ENCODE data around the gene MLX. TPM values are rescaled to one million over a fixed set of nuclear protein-coding genes. Genes with fewer than 3 reads are reported as not detected.

MLX gene
- total RNA-seq, 1 experiment from 2014 or later = 45.3 TPM

DNA sequence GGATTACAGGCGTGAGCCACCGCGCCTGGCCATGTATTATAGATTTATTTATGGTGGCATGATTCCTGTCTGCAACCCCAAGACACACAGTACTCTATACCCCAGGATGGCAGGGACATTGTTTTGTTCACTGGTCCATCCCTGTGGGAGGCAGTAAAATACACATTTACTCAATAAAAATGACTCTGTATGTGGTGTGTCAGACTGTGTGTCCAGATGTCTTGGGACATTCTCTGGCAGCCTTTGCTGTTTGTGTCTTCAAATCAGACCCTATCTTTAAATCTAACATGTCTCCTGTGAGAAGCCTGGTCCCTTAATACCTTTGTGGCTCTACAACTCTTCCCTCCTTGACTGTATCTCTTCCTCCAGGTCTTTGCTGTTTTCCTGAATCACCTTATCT is 6.7 kb upstream of the MLX start:
- H3K27ac ChIP-seq (ENCODE audit: insufficient read length, low read depth, low read length) = no peak overlapping the region
- no peak overlapping the region for H3K56ac ChIP-seq (ENCODE audit: insufficient read length, low read depth, low read length)
- H3K23me2 ChIP-seq (ENCODE audit: insufficient read length, low read depth, low read length, poor library complexity, severe bottlenecking) = peaks cover 11% of the 10 kb centered on the region
- Mint-ChIP-seq H3K4me1 (peaks cover 16 to 29% of the 10 kb centered on the region in 2 experiments), H3K9me3 (no peaks in the 10 kb centered on the region), H3K4me3 (no peak overlapping the region), H3K27me3 (ENCODE audit: low read depth) (no peaks in the 10 kb centered on the region), H3K36me3 (ENCODE audit: insufficient read depth in 1 of 3, low read depth in 3 of 3) (peaks cover 3 to 17% (median 16%) of the 10 kb centered on the region in 3 experiments; a peak in 5 of 7 replicates), H3K27ac (peak overlapping the region in 1 of 3 experiments; percentile 15; a peak in 1 of 7 replicates)
- no peak overlapping the region for H2BK5ac ChIP-seq (ENCODE audit: insufficient read length, low read length)
- DNase-seq = no peak
- H2BK120ac ChIP-seq (ENCODE audit: low read depth, low read length, poor library complexity, severe bottlenecking) = no peak overlapping the region
- H4K91ac ChIP-seq (ENCODE audit: insufficient read length, low read depth, low read length) = no peak overlapping the region
- H4K8ac ChIP-seq (replicated peaks; ENCODE audit: insufficient read length, low read depth, low read length) = no peak overlapping the region
- H2AFZ ChIP-seq (ENCODE audit: low read length) = no peak overlapping the region
- no peaks in the 10 kb centered on the region for H3K9me3 ChIP-seq (ENCODE audit: control insufficient read depth, low read depth, low read length)
- peaks cover 4% of the 10 kb centered on the region for H3K79me1 ChIP-seq (ENCODE audit: insufficient read depth, low read depth, low read length, poor library complexity, severe bottlenecking)
- no peaks in the 10 kb centered on the region for H3K4me1 ChIP-seq (ENCODE audit: insufficient read depth, low read length)
- H2BK20ac ChIP-seq (ENCODE audit: low read depth, low read length, poor library complexity, severe bottlenecking) = no peak overlapping the region
- no peak overlapping the region for H2BK15ac ChIP-seq (ENCODE audit: low read depth, low read length)
- no CpG with 5 or more reads among the region's 3 CpGs for WGBS (ENCODE audit: extremely low coverage, insufficient read length, low lambda C conversion rate)
- peaks cover 4% of the 10 kb centered on the region; the same call in 1 of the 2 replicates for H3K79me2 ChIP-seq (ENCODE audit: insufficient read depth, low read length)
- H3K4ac ChIP-seq (ENCODE audit: low read depth, low read length) = no peak overlapping the region
- no peaks in the 10 kb centered on the region for H3K27me3 ChIP-seq (ENCODE audit: insufficient read depth, low read length)
- no peak overlapping the region for H2AK5ac ChIP-seq (ENCODE audit: insufficient read length, low read length)
- H4K20me1 ChIP-seq (ENCODE audit: control insufficient read depth, insufficient read depth, insufficient read length) = no peaks in the 10 kb centered on the region
- H3T11ph ChIP-seq (ENCODE audit: low read length) = no peak overlapping the region
- H3K9ac ChIP-seq (ENCODE audit: extremely low read depth, insufficient read length, low read length) = no peak overlapping the region
- no peak overlapping the region for H4K5ac ChIP-seq (ENCODE audit: insufficient read length, low read depth, low read length)
- TF ChIP-seq, protein P1, sequence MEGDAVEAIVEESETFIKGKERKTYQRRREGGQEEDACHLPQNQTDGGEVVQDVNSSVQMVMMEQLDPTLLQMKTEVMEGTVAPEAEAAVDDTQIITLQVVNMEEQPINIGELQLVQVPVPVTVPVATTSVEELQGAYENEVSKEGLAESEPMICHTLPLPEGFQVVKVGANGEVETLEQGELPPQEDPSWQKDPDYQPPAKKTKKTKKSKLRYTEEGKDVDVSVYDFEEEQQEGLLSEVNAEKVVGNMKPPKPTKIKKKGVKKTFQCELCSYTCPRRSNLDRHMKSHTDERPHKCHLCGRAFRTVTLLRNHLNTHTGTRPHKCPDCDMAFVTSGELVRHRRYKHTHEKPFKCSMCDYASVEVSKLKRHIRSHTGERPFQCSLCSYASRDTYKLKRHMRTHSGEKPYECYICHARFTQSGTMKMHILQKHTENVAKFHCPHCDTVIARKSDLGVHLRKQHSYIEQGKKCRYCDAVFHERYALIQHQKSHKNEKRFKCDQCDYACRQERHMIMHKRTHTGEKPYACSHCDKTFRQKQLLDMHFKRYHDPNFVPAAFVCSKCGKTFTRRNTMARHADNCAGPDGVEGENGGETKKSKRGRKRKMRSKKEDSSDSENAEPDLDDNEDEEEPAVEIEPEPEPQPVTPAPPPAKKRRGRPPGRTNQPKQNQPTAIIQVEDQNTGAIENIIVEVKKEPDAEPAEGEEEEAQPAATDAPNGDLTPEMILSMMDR (conservative IDR thresholded peaks at IDR 0.05) = no peak
- H3K18ac ChIP-seq (ENCODE audit: insufficient read length, low read depth, low read length) = no peak overlapping the region
- H3K23ac ChIP-seq (ENCODE audit: insufficient read length, low read depth, low read length) = no peak overlapping the region
- no peak overlapping the region for H3K4me2 ChIP-seq (ENCODE audit: insufficient read depth, insufficient read length, low read length)
- H2BK12ac ChIP-seq (ENCODE audit: insufficient read length, low read depth, low read length) = no peak overlapping the region
- no peak overlapping the region for H3K14ac ChIP-seq (ENCODE audit: insufficient read depth, low read length)
